MV-4-11 (cell line): ENCODE measurements around the gene CHST5.
"Not testable (repeated sequence)": the region's sequence is repeated elsewhere in the genome, so short reads cannot be mapped to it uniquely, and the experiment has no call there.

Source experiments
- DNase-seq: peaks from one replicate; lab custom pipeline; 2025; lab: John Stamatoyannopoulos, UW

Gene CHST5

DNA sequence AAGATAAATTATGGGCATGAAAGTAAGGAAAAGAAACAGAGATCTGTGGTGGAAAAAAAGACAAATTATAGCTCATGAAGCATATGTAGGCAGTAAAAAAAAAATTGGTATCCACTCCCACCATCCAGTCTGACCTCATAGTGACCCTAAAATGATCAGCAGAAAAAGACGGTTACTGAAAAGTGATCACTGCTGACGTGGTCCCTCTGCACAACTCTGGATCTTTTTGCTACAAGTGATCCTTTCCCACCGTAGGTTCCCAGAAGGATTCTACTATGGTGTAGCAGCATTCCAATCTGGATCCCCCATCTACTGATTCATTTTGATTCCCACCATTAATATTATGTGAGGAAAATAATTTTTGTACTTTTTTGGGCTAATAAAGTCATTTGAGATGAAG lies 29.8 kb downstream of the CHST5 start:
- DNase-seq = peak; percentile 20

DNA sequence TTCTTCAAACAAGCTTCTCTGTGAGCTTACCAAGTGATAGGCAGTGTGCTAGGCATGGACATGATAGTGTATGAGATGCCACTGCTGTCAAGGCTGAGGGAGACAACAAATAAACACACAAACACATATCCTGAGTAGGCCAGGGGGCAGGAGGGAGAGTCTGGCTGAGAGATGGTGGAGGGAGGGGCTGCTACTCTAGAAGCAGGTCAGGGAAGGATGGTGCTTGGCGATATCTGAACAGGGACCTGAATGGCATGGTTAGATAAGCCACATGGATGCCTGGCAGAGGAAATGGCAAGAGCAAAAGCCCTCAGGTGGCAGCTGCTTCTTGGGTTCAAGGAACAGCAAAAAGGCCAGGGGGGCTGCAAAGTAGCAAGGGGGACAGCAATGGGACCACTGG lies 32.1 kb downstream of the CHST5 start:
- no peak for DNase-seq

DNA sequence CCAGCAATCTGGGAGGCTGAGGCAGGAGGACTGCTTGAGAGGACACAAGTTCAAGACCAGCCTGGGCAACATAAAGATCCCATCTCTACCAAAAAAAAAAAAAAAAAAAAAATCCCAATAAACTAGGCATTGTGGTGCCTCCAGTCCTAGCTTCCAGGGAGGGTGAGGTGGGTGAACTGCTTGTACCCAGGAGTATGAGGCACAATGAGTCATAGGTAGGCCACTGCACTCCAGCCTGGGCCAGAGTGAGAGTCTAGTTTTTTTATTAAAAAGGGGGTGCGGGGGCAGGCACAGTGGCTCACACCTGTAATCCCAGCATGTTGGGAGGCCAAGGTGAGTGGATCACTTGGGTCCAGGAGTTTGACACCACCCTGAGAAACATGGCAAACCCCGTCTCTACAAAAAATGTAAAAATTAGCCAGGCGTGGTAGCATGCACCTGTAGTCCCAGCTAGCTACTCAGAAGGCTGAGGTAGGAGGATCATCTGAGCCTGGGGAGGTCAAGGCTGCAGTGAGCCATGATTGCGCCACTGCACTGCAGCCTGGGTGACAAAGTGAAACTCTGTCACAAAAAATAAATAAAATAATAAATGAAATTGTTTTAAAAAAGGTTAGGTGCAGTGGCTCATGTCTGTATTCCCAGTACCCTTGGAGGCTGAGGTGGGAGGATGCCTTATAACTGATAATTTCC lies 32.8 kb downstream of the CHST5 start:
- no peak for DNase-seq

DNA sequence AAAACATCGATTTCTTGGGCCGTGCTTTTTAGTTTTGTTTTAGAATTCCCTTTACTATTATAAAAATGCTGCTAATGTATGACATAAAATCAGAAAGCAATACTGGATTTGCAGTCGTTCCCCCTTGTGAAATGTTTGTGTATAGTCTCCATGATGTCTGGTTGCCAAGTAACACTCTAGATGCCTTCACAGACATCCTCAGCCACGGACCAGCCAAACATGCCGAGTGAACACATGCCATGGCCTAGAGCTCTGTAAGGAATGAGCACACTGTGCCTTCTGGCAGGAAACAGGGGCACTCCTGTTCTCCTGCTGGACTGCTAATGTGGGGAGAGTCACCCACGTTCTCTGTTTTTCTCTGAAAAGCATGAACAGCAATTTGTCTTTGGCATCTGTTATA lies 34.1 kb downstream of the CHST5 start:
- not testable (repeated sequence) for DNase-seq

DNA sequence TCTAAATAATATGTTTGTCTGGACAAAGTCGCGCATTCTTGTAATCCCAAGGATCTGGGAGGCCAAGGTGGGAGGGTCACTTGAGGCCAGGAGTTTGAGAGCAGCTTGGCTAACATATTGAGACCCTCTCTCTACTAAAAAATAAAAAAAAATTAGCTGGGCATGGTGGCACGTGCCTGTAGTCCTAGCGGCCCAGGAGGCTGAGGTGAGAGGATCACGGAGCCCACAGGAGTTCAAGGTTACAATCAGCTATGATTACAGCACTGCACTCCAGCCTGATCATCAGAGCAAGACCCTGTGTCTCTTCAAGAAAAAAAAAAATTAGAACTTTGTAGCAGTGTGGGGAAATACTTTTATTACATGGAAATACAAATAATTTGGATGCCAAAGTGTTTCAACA lies 34.5 kb downstream of the CHST5 start:
- DNase-seq = no peak

DNA sequence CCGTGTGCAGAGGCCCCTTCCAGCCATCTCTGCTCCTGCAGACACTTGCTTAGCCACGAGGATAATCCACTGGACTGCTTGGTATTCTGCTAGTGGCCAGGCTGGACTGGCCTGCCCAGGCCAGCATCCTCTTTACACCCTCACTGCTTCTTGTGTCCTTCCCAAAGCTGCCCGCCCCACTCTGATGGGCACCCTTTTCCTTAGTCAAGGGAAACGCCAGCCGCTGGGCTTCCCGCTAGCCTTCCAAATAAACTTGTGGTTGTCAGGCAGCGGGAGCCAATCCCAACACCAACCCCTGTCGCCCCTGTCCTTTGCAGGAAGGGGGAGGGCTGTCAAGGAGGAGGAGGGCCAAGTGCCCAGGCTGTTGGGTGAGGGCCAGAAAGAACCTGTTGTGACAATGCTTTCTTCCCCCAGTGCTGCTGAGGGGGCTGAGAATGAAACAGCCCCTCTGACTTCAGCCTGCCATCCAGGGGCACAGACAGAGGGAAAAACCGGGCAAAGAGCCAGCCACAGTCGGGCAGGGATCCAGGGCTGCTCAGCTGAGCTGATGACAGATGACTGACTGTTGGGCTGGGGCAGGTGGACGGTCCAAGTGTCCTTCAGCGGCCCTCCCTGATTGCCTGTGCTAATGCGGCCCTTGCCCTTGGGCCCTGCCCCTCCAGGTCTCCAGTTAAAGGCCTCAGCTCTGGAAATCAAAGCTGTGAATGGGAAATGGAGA lies 37.1 kb downstream of the CHST5 start:
- not testable (repeated sequence) for DNase-seq

DNA sequence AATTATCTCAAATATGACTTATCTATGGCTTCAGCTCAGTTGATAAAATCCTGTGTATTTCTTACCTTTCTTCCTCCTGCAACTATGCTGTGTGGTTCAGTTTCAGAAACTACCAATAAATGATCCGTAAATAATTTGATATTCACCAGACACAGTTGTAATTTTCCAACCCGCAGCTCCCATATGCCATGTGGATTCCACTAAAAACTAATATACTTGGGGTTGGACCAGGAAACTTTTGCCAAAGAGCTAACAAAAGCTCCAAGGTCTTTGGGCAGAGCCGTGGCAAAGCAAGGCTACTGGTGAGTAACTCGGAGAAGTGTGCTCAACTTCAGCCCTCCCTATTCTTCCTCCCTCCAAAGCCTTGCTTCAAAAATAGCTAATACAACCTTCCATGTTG lies 38.4 kb downstream of the CHST5 start:
- no peak for DNase-seq

DNA sequence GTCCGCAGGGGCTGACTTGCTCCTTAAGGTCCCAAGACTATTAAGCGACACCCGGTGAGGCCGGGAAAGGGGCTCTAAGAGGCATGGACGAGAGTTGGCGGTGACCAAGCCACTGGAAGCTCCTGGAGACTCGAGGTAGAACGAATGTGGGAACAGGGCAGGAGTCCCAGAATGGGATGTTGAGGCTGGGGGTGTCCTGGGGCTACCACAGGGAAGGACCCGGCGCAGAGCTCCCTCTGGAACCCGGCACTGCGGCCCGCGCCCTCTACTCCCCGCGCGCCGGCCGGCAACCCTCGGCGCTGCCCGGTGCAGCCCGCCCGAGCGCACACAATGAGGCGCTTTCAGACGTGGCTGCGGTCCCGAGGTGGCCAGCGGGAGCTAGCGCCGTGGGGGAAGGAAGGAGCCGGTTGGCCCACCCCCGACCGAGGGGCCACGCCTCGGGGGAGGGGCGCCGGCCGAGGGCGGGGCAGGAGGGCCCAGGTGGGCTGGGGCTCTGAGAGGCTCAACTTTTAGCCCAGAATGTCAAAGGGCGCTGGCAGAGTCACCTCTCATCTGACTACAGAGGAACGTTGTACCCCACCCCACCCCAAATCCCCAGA lies 40.7 kb downstream of the CHST5 start, which contains the start of gene CHST6:
TSS of gene CHST6 (minus strand) at position 366 of the 599 bp plus-strand sequence. CDS start 15,613 bp downstream, outside the sequence.
- DNase-seq = no peak

DNA sequence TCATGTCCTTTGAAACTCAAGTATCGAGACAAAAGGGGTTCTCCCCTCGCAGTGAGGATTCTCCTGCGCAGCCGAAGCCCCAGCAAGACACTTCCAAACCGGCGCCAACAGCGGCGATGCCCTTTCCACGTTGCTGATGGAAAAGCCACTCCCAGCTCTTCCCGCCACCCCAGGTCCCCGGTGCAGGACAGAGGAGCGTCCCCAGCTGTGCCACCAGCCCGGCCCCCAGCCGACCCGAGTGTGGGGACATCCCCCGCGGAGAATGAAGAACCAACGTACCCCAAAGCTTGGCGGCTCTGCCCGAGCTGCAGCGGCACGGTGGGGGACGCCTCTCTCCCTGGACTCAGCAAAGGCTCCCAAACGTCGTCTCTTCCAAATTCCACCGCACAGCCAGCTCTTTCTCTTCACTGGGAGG lies 41.2 kb downstream of the CHST5 start:
- no peak for DNase-seq

DNA sequence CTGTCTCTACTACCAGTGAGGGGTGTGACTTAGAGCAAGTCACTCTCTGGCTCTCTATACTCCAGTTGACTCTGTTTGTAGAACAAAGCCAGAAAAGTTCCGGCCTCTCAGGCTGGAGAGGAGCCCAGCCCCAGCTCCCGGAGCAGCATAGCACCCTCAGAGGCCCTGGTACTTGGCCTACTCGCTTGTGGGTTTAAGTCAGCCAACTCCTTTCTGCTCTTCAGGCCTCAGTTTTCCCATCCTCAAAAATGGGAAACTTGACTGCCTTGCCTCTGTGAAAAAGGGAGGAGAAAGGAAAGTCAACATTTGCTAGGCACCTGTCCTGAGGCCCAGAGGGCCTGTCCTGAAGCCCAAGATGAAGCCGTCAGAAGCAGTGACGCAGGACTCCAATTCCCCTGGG lies 41.7 kb downstream of the CHST5 start:
- no peak for DNase-seq

DNA sequence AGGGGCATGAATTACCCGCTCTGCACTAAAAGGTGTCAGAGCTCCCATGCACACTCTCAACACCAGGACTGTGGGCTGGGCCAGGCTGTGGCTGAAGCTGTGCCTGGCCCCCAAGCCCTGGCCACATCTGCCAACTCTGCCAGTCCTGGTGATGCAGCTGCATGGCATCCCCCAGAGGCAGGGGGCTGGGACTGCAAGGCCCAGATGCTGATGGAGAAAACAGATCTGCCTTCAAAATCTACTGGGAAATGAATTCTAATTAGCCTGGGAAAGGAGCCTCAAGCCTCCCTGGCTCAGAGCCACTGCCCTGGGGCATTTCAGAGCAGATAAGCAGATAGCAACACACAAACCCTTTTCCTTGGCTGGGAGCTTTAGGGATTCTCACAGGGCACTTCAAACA lies 44.0 kb downstream of the CHST5 start:
- DNase-seq = no peak

DNA sequence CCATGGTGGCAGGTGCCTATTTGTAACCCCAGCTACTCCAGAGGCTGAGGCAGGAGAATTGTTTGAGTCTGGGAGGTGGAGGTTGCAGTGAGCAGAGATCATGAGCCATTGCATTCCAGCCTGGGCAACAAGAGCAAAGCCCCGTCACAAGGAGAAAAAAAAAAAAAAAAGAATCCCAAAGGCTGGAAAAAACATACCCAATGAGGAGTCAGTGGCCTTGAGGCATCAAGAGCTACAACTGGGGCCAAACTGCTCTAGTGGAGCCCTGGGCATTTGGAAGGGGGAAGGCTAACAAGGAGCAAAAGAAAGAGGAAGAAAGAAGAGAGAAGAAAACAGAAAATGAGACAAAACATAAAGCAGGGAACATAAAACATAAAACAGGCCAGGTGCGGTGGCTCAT lies 47.6 kb downstream of the CHST5 start:
- no peak for DNase-seq

DNA sequence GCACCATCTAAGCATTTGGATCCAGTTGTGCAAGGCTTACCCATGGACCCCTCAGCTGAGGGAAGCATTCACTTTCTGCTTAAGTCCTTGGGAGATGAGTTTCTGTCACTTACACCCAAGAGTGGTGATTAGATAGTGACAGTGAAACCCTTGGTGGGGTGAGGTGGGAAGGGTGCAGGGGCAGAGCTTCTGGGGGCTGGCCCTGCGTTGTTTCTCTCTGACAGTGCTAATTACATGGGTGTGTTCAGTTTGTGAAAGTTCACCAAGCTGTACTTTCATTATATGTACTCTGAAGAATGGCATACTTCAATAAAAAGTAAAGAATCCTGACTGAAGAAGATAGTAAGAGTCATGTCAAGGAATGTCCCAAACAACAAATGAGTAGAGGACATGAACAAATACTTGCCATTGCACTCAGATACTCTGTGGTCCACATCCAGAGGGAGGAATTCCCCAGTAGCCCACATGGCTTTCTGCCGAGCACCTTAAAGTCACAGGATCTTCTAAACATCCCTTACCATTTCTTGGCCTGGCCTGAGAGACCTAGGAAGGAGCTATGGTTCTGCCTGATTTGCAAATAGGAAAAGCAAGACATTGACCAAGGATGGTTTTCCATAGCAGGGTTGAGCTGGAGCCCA lies 49.1 kb downstream of the CHST5 start:
- no peak for DNase-seq

DNA sequence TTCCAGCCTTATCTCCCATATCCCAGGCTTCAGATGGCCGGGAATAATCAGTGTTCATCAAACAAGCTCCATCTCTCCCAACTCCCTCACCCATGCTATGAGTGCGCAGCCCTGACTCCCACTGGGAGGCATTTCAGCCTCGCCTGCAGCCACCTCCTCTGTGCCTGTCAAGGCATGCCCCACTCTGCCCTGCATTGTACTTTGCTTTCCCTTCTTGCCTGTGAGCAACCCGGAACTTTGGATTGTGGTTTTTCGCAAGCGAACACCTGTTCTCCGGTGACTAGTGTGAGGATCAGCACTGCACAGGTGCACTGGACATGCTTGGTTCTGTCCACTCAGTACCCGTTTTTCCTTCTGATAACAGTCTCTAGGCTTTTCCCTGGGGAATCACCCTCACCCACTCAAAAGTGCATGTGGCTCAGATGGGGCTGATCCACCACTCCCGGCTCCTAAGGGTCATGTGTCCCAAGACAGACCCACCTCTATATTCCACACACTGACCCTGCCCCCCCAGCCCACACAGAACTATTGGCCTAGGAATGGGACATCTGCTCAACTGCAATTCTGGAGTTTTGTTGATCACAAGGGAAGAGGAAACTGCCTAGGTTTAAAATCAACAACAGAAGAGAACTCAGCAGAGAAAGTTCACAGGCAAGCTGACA lies 49.8 kb downstream of the CHST5 start:
- no peak for DNase-seq

DNA sequence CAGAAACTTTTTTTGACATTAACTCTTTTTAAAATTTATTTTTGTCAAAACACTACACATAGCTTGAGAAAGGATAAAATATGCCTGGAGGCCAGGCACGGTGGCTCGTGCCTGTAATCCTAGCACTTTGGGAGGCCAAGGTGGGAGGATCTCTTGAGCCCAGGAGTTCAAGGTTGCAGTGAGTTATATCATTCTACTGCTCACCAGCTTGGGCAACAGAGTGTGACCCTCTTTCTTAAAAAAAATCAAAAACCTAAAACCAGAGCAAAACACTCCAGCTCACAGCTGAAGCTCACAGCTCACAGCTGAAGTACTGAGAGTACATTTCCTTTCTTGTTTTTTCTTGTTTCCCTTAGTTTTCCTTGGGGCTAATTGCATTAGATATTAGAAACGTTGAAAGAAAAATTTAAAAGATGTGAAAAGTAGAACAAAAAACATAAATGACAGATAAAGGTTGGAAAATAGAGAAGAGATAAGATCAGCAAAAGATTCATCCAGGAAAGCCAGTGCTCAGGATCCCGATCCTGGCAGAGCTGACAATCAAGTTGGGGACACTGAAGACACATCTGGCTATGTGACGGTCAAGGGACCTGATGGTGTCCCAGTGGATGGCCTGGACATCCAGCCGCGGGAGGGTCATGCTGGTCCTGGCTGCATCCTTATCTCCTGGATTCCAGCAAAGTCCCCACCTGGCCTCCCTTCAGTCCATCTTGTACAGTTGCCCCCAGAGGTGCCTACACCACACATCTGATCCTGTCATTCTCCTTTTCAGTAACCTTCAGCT lies 50.5 kb downstream of the CHST5 start:
- DNase-seq = no peak

DNA sequence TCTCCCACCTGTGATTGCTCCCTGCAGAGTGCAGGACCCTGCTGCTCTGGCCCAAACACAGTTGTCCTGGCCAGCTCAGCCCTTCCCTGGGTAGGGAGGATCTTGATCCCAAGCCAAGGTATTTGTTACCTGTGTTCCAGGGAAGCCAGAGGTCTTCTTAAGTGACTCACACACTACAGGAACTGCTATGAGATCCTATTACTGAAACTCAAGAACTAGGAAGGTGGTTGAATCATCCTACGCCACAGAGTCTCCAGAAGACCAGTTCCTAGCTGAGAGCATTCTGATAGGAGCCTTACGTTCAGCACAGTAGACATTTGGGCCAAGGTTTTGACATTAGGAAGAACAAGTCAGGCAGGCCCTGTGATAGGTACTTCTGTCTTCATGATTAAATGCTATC lies 52.7 kb downstream of the CHST5 start:
- DNase-seq = no peak

DNA sequence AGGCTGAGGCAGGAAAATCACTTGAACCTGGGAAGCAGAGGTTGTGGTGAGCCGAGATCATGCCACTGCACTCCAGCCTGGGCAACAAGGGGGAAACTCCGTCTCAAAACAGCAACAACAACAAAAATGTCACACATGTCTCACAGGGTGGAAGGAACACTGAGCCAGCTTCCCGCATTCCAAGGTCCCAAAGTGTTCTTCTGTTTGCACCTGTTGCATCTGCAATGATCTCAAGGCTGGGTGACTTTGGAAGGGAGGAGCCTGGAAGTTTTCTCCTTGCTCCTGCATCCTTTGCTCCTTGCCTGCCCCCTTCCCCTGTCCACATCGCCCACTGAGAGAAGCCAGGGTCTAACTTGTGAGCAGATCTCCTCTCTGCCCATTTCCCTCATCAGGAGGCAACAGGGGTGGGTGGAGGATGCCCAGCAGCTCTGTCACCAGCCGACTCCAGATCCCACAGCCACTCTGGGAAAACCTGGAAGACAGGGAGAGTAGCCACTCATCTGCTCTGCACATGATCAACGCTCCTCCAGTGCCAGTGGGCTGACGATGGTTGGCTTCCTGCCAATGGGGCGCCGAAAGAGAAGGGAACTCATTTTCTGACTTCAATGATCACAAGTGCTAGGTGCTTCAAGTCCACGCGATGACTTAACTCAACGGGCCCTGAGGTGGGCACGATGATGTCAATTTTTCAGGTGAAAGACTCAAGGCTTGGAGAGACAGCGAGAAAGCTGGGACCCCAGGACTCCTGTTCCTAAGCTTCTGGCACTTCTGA lies 53.3 kb downstream of the CHST5 start:
- DNase-seq = no peak

DNA sequence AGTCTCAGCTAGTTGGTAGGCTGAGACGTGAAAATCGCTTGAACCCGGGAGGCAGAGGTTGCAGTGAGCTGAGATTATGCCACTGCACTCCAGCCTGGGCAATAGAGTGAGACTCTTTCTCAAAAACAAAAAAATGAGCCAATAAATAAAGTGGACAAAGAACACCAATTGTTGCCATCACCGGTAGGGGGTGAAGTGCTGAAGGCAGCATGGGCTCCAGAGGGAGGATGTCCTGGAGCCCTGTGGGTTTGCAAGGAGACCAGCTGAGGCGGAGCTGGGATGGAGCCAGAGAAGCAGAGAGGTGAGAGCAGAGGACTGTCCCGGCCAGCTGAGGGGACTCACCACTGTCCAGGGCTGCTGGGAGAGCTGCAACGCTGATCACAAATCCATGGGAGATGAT lies 54.4 kb downstream of the CHST5 start:
- DNase-seq = no peak

DNA sequence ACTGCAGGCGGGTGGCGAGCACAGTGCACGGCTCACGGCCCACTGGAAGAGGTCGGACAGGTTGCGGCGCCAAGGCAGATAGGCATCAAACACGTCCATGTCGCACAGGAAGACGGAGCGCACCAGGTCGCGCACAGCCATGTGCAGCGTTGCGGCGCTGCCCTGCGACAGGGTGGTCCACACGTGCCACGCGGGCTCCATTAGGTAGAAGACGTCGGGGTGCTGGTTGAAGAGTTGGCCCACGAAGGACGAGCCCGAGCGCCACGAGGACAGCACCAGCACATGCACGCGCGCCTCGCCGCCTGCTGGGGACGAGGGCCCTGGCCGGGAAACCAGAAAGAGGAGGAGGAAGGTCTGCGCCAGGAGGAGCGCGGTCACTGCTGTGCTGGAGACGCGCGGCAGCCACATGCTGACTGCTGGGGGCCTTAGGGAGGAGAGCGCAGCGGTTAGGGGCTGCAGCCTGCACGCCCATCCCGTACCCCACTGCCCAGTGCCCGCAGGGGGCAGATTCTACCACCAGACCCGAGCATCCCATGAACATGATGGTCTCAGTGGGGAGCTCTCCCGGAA lies 56.4 kb downstream of the CHST5 start:
- no peak for DNase-seq
